GM12801 (cell line): ENCODE measurements around the gene TMEM250.

Source experiments
- CTCF ChIP-seq: IDR thresholded peaks from one replicate; pipeline ENCODE4 v1.5.1; 2011; ENCODE audit warnings: control low read depth; ENCODE audit not compliant: insufficient read length; ENCODE audit errors: extremely low read depth

TMEM250 gene

GRCh38 chr9:136088939-136089696, 29.6 kb downstream of the TMEM250 start:
- TF ChIP-seq CTCF: no peak

GRCh38 chr9:136088481-136088938, 30.2 kb downstream of the TMEM250 start:
- TF ChIP-seq CTCF: no peak

- no peak for TF ChIP-seq CTCF
Measured at GRCh38 chr9:136087741-136088480, 30.8 kb downstream of the TMEM250 start.

GRCh38 chr9:136086951-136087740, 31.5 kb downstream of the TMEM250 start:
- no peak for TF ChIP-seq CTCF

- no peak for TF ChIP-seq CTCF
Measured at GRCh38 chr9:136086213-136086881, 32.3 kb downstream of the TMEM250 start.

GRCh38 chr9:136085815-136086212, 32.9 kb downstream of the TMEM250 start:
- no peak for TF ChIP-seq CTCF
